Esophagus muscularis mucosa (tissue), 4 donors: ENCODE data around the gene FZD2. TPM values are rescaled to one million over a fixed set of nuclear protein-coding genes. Genes with fewer than 3 reads are reported as not detected.

ENCODE experiments used
- DNase-seq: peaks from one replicate; pipeline ENCODE4 v3.0.0-alpha.2; 2017; ENCODE audit errors: extremely low spot score
- H3K27ac ChIP-seq, 4 donors: fragments of 200-600 bp; sonication (generic); replicated peaks in 1 of 4; 1 replicate in 3 of 4; 2 replicates in 1 of 4; pipeline ENCODE4 v1.5.1; 2016 to 2019; ENCODE audit warnings: mild to moderate bottlenecking in 1 of 4
- H3K27me3 ChIP-seq, 4 donors: fragments of 200-600 bp; sonication (generic); one replicate each; pipeline versions ENCODE4 v1.5.1 to v1.6.0; 2016 to 2019
- H3K36me3 ChIP-seq, 4 donors: fragments of 200-600 bp; sonication (generic); one replicate each; pipeline ENCODE4 v1.5.1; 2016 to 2019
- H3K4me1 ChIP-seq, 4 donors: fragments of 200-600 bp; sonication (generic); one replicate each; pipeline ENCODE4 v1.5.1; 2016 to 2019
- H3K4me3 ChIP-seq, 4 donors: fragments of 200-600 bp; sonication (generic); 1 replicate in 2 of 4; 2 replicates in 2 of 4; pipeline ENCODE4 v1.5.1; 2016 to 2019; ENCODE audit warnings: mild to moderate bottlenecking in 4 of 4, moderate library complexity in 1 of 4
- H3K9me3 ChIP-seq, 4 donors: fragments of 200-600 bp; sonication (generic); 1 replicate in 3 of 4; 2 replicates in 1 of 4; pipeline ENCODE4 v1.5.1; 2016 to 2019
- CTCF ChIP-seq, 3 experiments: fragments of 200-600 bp in 2 of 3; fragments of 450-650 bp in 1 of 3; sonication (generic) in 2 of 3; IDR thresholded peaks; one replicate each; pipeline ENCODE4 v1.5.1; 2017 to 2019; ENCODE audit warnings: antibody characterized with exemption in 3 of 3, mild to moderate bottlenecking in 2 of 3, moderate library complexity in 1 of 3
- EP300 ChIP-seq: sonication (generic); formaldehyde crosslinking; IDR thresholded peaks from one replicate; pipeline ENCODE4 v1.6.1; 2017; ENCODE audit warnings: antibody characterized with exemption
- POLR2A ChIP-seq: fragments of 450-650 bp; IDR thresholded peaks from one replicate; pipeline ENCODE4 v1.6.1; 2017; ENCODE audit warnings: antibody characterized with exemption, moderate library complexity, mild to moderate bottlenecking, low read depth
- POLR2AphosphoS5 ChIP-seq, 2 donors: sonication (generic); formaldehyde crosslinking; IDR thresholded peaks; one replicate each; pipeline ENCODE4 v1.6.1; 2017; ENCODE audit warnings: antibody characterized with exemption in 2 of 2
- WGBS: methylation state at CpG from one replicate; pipeline ENCODE4 v1.1.5; 2018; 5-methylcytosine and 5-hydroxymethylcytosine counted together
- intact Hi-C: fragments of 100-400 bp; cut with DNase I; formaldehyde crosslinking; loops from one replicate; pipeline ENCODE4 v1.15.1; 2023
- total RNA-seq, 4 donors: library from RNA; depleted of rRNA; stranded (reverse); fragments of >200 nt; gene quantifications; one replicate each; pipeline versions ENCODE4 v1.1.0 to v1.2.1, GENCODE V29; 2016

FZD2 gene
- total RNA-seq, 4 donors from 2014 or later: 1.7 to 3.4 (median 1.9) TPM

- H3K27me3 ChIP-seq: peaks cover 0 to 14% (median 0%) of the 10 kb centered on the region in 4 donors
- no peaks in the 10 kb centered on the region for H3K36me3 ChIP-seq
- TF ChIP-seq EP300: no peak
- TF ChIP-seq POLR2A: no peak
- no peak for TF ChIP-seq CTCF (IDR thresholded peaks at IDR 0.05)
- TF ChIP-seq POLR2AphosphoS5 (IDR thresholded peaks at IDR 0.05): no peak
- no peak for DNase-seq
- H3K4me1 ChIP-seq: peaks cover 0 to 11% (median 3%) of the 10 kb centered on the region in 4 donors
- H3K9me3 ChIP-seq: no peaks in the 10 kb centered on the region
- H3K4me3 ChIP-seq: no peak overlapping the region
- intact Hi-C loops: no loop called here
- H3K27ac ChIP-seq: no peak overlapping the region
- 92% methylated on average over 5 of the region's 6 CpGs for WGBS
These were observed 51.6 kb downstream of the FZD2 start for GRCh38 chr17:44608727-44609435.

- intact Hi-C loops: no loop called here
- DNase-seq: no peak
- TF ChIP-seq EP300: no peak
- TF ChIP-seq CTCF (IDR thresholded peaks at IDR 0.05): no peak
- no peak for TF ChIP-seq POLR2AphosphoS5 (IDR thresholded peaks at IDR 0.05)
- TF ChIP-seq POLR2A: no peak
- 74% methylated on average over 3 of the region's 4 CpGs for WGBS
- Histone ChIP-seq H3K27me3 (peaks cover 0 to 27% (median 0%) of the 10 kb centered on the region in 4 donors), H3K4me1 (peaks cover 0 to 11% (median 3%) of the 10 kb centered on the region in 4 donors), H3K4me3 (no peak overlapping the region), H3K9me3 (no peaks in the 10 kb centered on the region), H3K27ac (no peak overlapping the region), H3K36me3 (no peaks in the 10 kb centered on the region)
These were observed 53.0 kb downstream of the FZD2 start for GRCh38 chr17:44610331-44610730.

Other genes with a start within 250 kb of the FZD2 start
- 1 to 10 TPM in 3 of 4 donors, under 1 TPM in 1; 0.42 to 2.8 (median 1.7) TPM for gene RUNDC3A, start 248.9 kb upstream of the FZD2 start, total RNA-seq
- gene SLC25A39, start 232.7 kb upstream of the FZD2 start, total RNA-seq: 10 to 100 TPM; 41.1 to 69.0 (median 56.8) TPM
- gene GRN, start 212.2 kb upstream of the FZD2 start, total RNA-seq: 100 to 1,000 TPM; 169 to 313 (median 260) TPM
- 1 to 10 TPM in 2 of 4 donors, under 1 TPM in 2; 0.42 to 2.0 (median 1.2) TPM for gene FAM171A2, start 193.6 kb upstream of the FZD2 start, total RNA-seq
- 1 to 10 TPM in 2 of 4 donors, under 1 TPM in 2; 0.42 to 1.7 (median 1.0) TPM for gene ITGA2B, start 167.8 kb upstream of the FZD2 start, total RNA-seq
- 10 to 100 TPM; 21.0 to 51.1 (median 27.9) TPM for gene GPATCH8, start 54.1 kb upstream of the FZD2 start, total RNA-seq
- under 1 TPM in 1 of 4 donors, not detected in 3; 0.13 TPM for gene MEIOC, start 99.0 kb downstream of the FZD2 start, total RNA-seq
- 10 to 100 TPM; 15.2 to 20.2 (median 15.9) TPM for gene CCDC43, start 132.3 kb downstream of the FZD2 start, total RNA-seq
- gene DBF4B, start 151.2 kb downstream of the FZD2 start, total RNA-seq: 1 to 10 TPM; 3.7 to 7.5 (median 5.2) TPM
- under 1 TPM; under 0.01 to 0.98 (median 0.64) TPM for gene ADAM11, start 201.5 kb downstream of the FZD2 start, total RNA-seq